Measurements from ENCODE around the gene IPP. TPM values are rescaled to one million over a fixed set of nuclear protein-coding genes. Genes with fewer than 3 reads are reported as not detected.

The IPP gene
- polyA plus RNA-seq, 1 of the 3 experiments (the other 2 are of a cell fraction): 3.2 TPM

GRCh38 chr1:45750298-45751038 lies at the start of gene IPP (continued):
- TF ChIP-seq PBX3 (IDR thresholded peaks at IDR 0.05): peak; percentile 14; the same call in 1 of the 2 replicates
- no peak for TF ChIP-seq TEAD4 (IDR thresholded peaks at IDR 0.05; ENCODE audit: borderline replicate concordance, insufficient read depth)
- TF ChIP-seq GABPA (IDR thresholded peaks at IDR 0.05; ENCODE audit: low read depth): peak; percentile 56; the same call in 1 of the 2 replicates
- no peak for TF ChIP-seq GATA2 (CRISPR knock-in tag; IDR thresholded peaks at IDR 0.05)
- TF ChIP-seq IRF3 (IDR thresholded peaks at IDR 0.05; ENCODE audit: low read depth, low read length): no peak
- no peak for TF ChIP-seq MEF2A (IDR thresholded peaks at IDR 0.05; ENCODE audit: borderline replicate concordance, low read depth)
- TF ChIP-seq, protein P1, sequence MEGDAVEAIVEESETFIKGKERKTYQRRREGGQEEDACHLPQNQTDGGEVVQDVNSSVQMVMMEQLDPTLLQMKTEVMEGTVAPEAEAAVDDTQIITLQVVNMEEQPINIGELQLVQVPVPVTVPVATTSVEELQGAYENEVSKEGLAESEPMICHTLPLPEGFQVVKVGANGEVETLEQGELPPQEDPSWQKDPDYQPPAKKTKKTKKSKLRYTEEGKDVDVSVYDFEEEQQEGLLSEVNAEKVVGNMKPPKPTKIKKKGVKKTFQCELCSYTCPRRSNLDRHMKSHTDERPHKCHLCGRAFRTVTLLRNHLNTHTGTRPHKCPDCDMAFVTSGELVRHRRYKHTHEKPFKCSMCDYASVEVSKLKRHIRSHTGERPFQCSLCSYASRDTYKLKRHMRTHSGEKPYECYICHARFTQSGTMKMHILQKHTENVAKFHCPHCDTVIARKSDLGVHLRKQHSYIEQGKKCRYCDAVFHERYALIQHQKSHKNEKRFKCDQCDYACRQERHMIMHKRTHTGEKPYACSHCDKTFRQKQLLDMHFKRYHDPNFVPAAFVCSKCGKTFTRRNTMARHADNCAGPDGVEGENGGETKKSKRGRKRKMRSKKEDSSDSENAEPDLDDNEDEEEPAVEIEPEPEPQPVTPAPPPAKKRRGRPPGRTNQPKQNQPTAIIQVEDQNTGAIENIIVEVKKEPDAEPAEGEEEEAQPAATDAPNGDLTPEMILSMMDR (IDR thresholded peaks at IDR 0.05): no peak; the same call in 1 of the 2 replicates

- no peak for DNase-seq
- Histone ChIP-seq H3K79me2 (ENCODE audit: insufficient read depth) (no peaks in the 10 kb centered on the region), H4K20me1 (ENCODE audit: insufficient read depth) (no peaks in the 10 kb centered on the region), H3K4me1 (ENCODE audit: control insufficient read depth in 1 of 2, insufficient read depth in 2 of 2, low read depth in 1 of 2, low read length in 1 of 2) (peaks cover 0 to under 1% of the 10 kb centered on the region in 2 experiments; a peak in 1 of 4 replicates), H3F3A (replicated peaks; ENCODE audit: insufficient read depth) (no peaks in the 10 kb centered on the region), H2AFZ (ENCODE audit: low read depth) (no peak overlapping the region), H3K4me3 (ENCODE audit: low read depth in 2 of 2, low read length in 1 of 2) (no peak overlapping the region), H3K27me3 (ENCODE audit: insufficient read depth) (no peaks in the 10 kb centered on the region), H3K9me2 (no peaks in the 10 kb centered on the region), H3K4me2 (no peak overlapping the region), H3K27ac (ENCODE audit: low read depth in 2 of 2, low read length in 1 of 2) (no peak overlapping the region), H3K36me3 (replicated peaks in 1 of 2; ENCODE audit: control insufficient read depth in 1 of 2, insufficient read depth in 2 of 2, low read length in 1 of 2) (no peaks in the 10 kb centered on the region), H3K9me3 (no peaks in the 10 kb centered on the region), H3K9ac (no peak overlapping the region)
- TF ChIP-seq RAD21 (IDR thresholded peaks at IDR 0.05; ENCODE audit: low read length) (no peak), GABPA (IDR thresholded peaks at IDR 0.05; ENCODE audit: low read depth) (no peak), USF1 (IDR thresholded peaks at IDR 0.05; ENCODE audit: borderline replicate concordance, low read depth) (no peak), ELF1 (IDR thresholded peaks at IDR 0.05) (no peak), EZH2phosphoT487 (IDR thresholded peaks at IDR 0.05; ENCODE audit: borderline replicate concordance, low read depth) (no peak), RXRA (IDR thresholded peaks at IDR 0.05; ENCODE audit: borderline replicate concordance, low read depth) (no peak)
- TF ChIP-seq, protein P2, sequence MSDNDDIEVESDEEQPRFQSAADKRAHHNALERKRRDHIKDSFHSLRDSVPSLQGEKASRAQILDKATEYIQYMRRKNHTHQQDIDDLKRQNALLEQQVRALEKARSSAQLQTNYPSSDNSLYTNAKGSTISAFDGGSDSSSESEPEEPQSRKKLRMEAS (IDR thresholded peaks at IDR 0.05; ENCODE audit: low read depth): no peak
- CTCF ChIA-PET: no interaction called here
- POLR2A ChIA-PET: no interaction called here
- 95% methylated on average over 9 of the region's 9 CpGs for WGBS (ENCODE audit: low lambda C conversion rate)
Observed at GRCh38 chr1:45796946-45797345, 46.5 kb upstream of the IPP start.
